ENCODE data around the gene CLSTN3. TPM values are rescaled to one million over a fixed set of nuclear protein-coding genes. Genes with fewer than 3 reads are reported as not detected.

CLSTN3 gene
- total and polyA plus RNA-seq, 2 of the 13 experiments (the other 11 are each of a cell fraction or from before 2014, with no cell fraction given): 26.2 to 94.1 TPM

- TF ChIP-seq DRAP1 (CRISPR knock-in tag; IDR thresholded peaks at IDR 0.05) (peak; percentile 67), RELA (CRISPR knock-in tag; IDR thresholded peaks at IDR 0.05) (no peak), XRCC5 (optimal IDR thresholded peaks at IDR 0.05; ENCODE audit: low read length) (no peak), SOX6 (IDR thresholded peaks at IDR 0.05) (no peak), SOX6 (CRISPR knock-in tag; IDR thresholded peaks at IDR 0.05) (no peak), ZNF557 (CRISPR knock-in tag; IDR thresholded peaks at IDR 0.05) (no peak), HOXA9 (CRISPR knock-in tag; IDR thresholded peaks at IDR 0.05; ENCODE audit: borderline replicate concordance) (no peak), DMAP1 (CRISPR knock-in tag; IDR thresholded peaks at IDR 0.05) (no peak), SMYD3 (CRISPR knock-in tag; IDR thresholded peaks at IDR 0.05) (no peak), FLYWCH1 (CRISPR knock-in tag; IDR thresholded peaks at IDR 0.05) (no peak), ZNF142 (CRISPR knock-in tag; IDR thresholded peaks at IDR 0.05) (no peak), ZNF83 (CRISPR knock-in tag; IDR thresholded peaks at IDR 0.05; ENCODE audit: borderline replicate concordance) (peak; percentile 21; the same call in 1 of the 2 replicates), HOXA5 (CRISPR knock-in tag; IDR thresholded peaks at IDR 0.05) (0 out of 2 replicates have a peak, but pooled peaks have one; percentile 21), ZNF329 (CRISPR knock-in tag; IDR thresholded peaks at IDR 0.05; ENCODE audit: low read depth) (0 out of 2 replicates have a peak, but pooled peaks have one; percentile 34), MEIS1 (CRISPR knock-in tag; IDR thresholded peaks at IDR 0.05; ENCODE audit: borderline replicate concordance) (no peak), BORCS8-MEF2B (CRISPR knock-in tag; IDR thresholded peaks at IDR 0.05) (no peak; the same call in 1 of the 2 replicates), ZNF839 (CRISPR knock-in tag; IDR thresholded peaks at IDR 0.05; ENCODE audit: borderline replicate concordance) (no peak)
- TF ChIP-seq, protein P1, sequence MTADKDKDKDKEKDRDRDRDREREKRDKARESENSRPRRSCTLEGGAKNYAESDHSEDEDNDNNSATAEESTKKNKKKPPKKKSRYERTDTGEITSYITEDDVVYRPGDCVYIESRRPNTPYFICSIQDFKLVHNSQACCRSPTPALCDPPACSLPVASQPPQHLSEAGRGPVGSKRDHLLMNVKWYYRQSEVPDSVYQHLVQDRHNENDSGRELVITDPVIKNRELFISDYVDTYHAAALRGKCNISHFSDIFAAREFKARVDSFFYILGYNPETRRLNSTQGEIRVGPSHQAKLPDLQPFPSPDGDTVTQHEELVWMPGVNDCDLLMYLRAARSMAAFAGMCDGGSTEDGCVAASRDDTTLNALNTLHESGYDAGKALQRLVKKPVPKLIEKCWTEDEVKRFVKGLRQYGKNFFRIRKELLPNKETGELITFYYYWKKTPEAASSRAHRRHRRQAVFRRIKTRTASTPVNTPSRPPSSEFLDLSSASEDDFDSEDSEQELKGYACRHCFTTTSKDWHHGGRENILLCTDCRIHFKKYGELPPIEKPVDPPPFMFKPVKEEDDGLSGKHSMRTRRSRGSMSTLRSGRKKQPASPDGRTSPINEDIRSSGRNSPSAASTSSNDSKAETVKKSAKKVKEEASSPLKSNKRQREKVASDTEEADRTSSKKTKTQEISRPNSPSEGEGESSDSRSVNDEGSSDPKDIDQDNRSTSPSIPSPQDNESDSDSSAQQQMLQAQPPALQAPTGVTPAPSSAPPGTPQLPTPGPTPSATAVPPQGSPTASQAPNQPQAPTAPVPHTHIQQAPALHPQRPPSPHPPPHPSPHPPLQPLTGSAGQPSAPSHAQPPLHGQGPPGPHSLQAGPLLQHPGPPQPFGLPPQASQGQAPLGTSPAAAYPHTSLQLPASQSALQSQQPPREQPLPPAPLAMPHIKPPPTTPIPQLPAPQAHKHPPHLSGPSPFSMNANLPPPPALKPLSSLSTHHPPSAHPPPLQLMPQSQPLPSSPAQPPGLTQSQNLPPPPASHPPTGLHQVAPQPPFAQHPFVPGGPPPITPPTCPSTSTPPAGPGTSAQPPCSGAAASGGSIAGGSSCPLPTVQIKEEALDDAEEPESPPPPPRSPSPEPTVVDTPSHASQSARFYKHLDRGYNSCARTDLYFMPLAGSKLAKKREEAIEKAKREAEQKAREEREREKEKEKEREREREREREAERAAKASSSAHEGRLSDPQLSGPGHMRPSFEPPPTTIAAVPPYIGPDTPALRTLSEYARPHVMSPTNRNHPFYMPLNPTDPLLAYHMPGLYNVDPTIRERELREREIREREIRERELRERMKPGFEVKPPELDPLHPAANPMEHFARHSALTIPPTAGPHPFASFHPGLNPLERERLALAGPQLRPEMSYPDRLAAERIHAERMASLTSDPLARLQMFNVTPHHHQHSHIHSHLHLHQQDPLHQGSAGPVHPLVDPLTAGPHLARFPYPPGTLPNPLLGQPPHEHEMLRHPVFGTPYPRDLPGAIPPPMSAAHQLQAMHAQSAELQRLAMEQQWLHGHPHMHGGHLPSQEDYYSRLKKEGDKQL (CRISPR knock-in tag; IDR thresholded peaks at IDR 0.05; ENCODE audit: low read depth): no peak
These were observed at the start of gene CLSTN3 (continued) for GRCh38 chr12:7129872-7130691.

Data from HepG2 (cell line).